ENCODE measurements around the gene ST6GALNAC6.

DNA sequence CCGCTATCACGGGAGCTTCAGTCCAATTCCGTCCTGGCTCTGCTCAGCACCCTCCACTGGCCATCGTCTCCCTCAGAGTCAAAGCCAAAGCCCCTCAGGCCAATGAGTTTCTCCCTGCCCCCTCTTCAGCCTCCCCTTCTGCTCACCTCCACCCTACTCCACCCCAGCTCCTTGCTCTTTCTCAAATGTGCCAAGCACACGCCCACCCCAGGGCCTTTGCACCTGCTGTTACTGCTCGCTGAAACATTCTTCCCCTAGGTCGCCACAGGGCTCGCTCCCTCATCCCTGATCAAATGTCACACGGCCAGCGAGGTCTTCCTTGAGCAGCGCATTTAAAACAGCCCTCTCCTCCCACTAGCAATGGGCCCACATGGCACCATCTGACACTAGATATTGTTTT, 38.6 kb downstream of the ST6GALNAC6 start:
- TF ChIP-seq, protein P1, sequence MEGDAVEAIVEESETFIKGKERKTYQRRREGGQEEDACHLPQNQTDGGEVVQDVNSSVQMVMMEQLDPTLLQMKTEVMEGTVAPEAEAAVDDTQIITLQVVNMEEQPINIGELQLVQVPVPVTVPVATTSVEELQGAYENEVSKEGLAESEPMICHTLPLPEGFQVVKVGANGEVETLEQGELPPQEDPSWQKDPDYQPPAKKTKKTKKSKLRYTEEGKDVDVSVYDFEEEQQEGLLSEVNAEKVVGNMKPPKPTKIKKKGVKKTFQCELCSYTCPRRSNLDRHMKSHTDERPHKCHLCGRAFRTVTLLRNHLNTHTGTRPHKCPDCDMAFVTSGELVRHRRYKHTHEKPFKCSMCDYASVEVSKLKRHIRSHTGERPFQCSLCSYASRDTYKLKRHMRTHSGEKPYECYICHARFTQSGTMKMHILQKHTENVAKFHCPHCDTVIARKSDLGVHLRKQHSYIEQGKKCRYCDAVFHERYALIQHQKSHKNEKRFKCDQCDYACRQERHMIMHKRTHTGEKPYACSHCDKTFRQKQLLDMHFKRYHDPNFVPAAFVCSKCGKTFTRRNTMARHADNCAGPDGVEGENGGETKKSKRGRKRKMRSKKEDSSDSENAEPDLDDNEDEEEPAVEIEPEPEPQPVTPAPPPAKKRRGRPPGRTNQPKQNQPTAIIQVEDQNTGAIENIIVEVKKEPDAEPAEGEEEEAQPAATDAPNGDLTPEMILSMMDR (IDR thresholded peaks at IDR 0.05 in 2 of 3, conservative IDR thresholded peaks at IDR 0.05 in 1 of 3; ENCODE audit: control insufficient read depth in 2 of 3, extremely low read depth in 1 of 3, insufficient read depth in 1 of 3, low read depth in 3 of 3, low read length in 3 of 3) = no peak
- TF ChIP-seq, protein P2, sequence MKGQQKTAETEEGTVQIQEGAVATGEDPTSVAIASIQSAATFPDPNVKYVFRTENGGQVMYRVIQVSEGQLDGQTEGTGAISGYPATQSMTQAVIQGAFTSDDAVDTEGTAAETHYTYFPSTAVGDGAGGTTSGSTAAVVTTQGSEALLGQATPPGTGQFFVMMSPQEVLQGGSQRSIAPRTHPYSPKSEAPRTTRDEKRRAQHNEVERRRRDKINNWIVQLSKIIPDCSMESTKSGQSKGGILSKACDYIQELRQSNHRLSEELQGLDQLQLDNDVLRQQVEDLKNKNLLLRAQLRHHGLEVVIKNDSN (IDR thresholded peaks at IDR 0.05; ENCODE audit: borderline replicate concordance, extremely low read length, insufficient read depth, low read depth, low read length) = no peak

Data from GM12878 (cell line).